Testis (tissue), 3 donors: ENCODE measurements around the gene PROSER2. TPM values are rescaled to one million over a fixed set of nuclear protein-coding genes. Genes with fewer than 3 reads are reported as not detected.
A peak's percentile ranks its signal among the peaks of the same experiment; 100 is the strongest.

Source experiments
- DNase-seq: peaks from one replicate; pipeline ENCODE4 v3.0.0-alpha.2; 2019
- H3K27ac ChIP-seq, 2 donors: fragments of 200-600 bp; sonication (generic); one replicate each; pipeline ENCODE4 v1.5.1; 2019
- H3K27me3 ChIP-seq: fragments of 200-600 bp; sonication (generic); one replicate; pipeline ENCODE4 v1.5.1; 2019
- H3K36me3 ChIP-seq: fragments of 200-600 bp; sonication (generic); one replicate; pipeline ENCODE4 v1.5.1; 2017; ENCODE audit warnings: low read depth; ENCODE audit errors: missing control alignments
- H3K4me1 ChIP-seq: fragments of 200-600 bp; sonication (generic); one replicate; pipeline ENCODE4 v1.5.1; 2019
- H3K4me3 ChIP-seq, 2 donors: fragments of 200-600 bp; sonication (generic); one replicate each; pipeline ENCODE4 v1.5.1; 2017 to 2019
- H3K9me3 ChIP-seq: fragments of 200-600 bp; sonication (generic); one replicate; pipeline ENCODE4 v1.5.1; 2017
- POLR2A ChIP-seq: fragments of 450-650 bp; IDR thresholded peaks from one replicate; pipeline ENCODE4 v1.6.1; 2017; ENCODE audit warnings: antibody characterized with exemption, mild to moderate bottlenecking, moderate library complexity
- WGBS, 2 donors: methylation state at CpG; one replicate each; pipeline ENCODE4 v1.1.5; 2018; 5-methylcytosine and 5-hydroxymethylcytosine counted together
- intact Hi-C: fragments of 100-400 bp; cut with DNase I; formaldehyde crosslinking; loops from one replicate; pipeline ENCODE4 v1.15.1; 2023; ENCODE audit warnings: low total_unique reads
- polyA plus RNA-seq: library from polyadenylated mRNA; stranded (reverse); fragments of 350-450 nt; fragmentation: Illumina TruSeq; extraction: RNeasy Lipid Tissue Mini Kit (QIAGEN cat#74804); gene quantifications from one replicate; pipeline ENCODE4 v1.2.3, GENCODE V29; 2014; ENCODE audit warnings: low read depth, low replicate concordance; ENCODE audit not compliant: insufficient read depth
- total RNA-seq, 2 donors: library from RNA; depleted of rRNA; stranded (reverse); fragments of >200 nt; gene quantifications; one replicate each; pipeline ENCODE4 v1.2.3, GENCODE V29; 2016
- TF ChIP-seq, protein P1 (sequence below), 3 experiments: fragments of 450-650 bp in 2 of 3; fragments of 200-600 bp in 1 of 3; sonication (generic) in 1 of 3; IDR thresholded peaks; one replicate each; pipeline ENCODE4 v1.5.1; 2016 to 2019; ENCODE audit warnings: antibody characterized with exemption in 3 of 3, mild to moderate bottlenecking in 2 of 3, moderate library complexity in 1 of 3

PROSER2 gene
- total and polyA plus RNA-seq, 3 donors from 2014 or later, result 7.8 to 21.4 (median 15.6) TPM

DNA sequence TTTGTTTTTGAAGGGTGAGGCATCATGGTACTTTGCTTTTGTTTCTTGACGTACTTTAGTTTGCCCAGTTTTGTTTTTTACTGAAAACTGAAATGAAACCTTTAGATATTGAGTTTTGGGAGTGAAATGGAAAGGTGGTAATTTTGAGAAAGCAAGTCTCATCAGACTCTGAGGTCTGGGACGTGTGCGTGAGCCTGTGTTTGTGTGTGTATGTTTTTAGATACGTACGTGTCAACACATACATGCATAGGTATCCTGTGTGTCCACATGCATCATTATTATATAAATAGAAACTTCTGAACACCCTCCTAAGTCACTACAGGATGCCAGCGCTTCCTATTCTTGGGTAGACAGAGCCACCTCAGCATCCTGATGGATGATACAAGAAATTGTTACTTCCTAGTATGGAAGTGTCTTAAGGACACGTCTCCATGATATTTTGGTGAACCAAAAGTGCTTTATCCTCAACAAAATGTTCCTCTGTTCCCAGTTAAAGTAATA, 47.8 kb downstream of the PROSER2 start:
- Histone ChIP-seq H3K27ac (no peak overlapping the region), H3K27me3 (no peaks in the 10 kb centered on the region), H3K4me3 (no peak overlapping the region), H3K4me1 (peaks cover 17% of the 10 kb centered on the region), H3K9me3 (no peaks in the 10 kb centered on the region), H3K36me3 (no peaks in the 10 kb centered on the region)
- TF ChIP-seq, protein P1, sequence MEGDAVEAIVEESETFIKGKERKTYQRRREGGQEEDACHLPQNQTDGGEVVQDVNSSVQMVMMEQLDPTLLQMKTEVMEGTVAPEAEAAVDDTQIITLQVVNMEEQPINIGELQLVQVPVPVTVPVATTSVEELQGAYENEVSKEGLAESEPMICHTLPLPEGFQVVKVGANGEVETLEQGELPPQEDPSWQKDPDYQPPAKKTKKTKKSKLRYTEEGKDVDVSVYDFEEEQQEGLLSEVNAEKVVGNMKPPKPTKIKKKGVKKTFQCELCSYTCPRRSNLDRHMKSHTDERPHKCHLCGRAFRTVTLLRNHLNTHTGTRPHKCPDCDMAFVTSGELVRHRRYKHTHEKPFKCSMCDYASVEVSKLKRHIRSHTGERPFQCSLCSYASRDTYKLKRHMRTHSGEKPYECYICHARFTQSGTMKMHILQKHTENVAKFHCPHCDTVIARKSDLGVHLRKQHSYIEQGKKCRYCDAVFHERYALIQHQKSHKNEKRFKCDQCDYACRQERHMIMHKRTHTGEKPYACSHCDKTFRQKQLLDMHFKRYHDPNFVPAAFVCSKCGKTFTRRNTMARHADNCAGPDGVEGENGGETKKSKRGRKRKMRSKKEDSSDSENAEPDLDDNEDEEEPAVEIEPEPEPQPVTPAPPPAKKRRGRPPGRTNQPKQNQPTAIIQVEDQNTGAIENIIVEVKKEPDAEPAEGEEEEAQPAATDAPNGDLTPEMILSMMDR (IDR thresholded peaks at IDR 0.05), result no peak
- no peak for TF ChIP-seq POLR2A
- WGBS, 2 donors, result 53 to 64% methylated on average over 7 of the region's 7 CpGs
- intact Hi-C loops, result no loop called here
- no peak for DNase-seq

DNA sequence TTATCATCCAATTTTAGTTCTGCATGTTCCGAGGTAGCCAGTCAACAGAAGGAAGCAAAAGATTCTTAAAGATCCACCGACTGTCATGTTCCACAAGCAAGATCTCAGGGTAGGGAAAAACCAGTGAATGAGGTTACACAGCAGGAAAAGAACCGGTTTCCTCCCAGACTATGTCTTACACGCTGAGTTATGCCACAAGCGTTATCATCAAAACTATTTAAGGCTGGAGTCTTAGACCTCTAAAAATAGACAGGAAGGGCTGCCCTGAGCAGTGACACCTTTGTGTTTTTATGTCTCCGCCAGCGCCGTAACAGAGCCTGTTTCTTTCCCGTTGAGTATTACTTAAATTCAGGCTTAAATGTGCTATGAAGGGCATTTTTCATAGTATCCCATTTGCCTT, 48.3 kb downstream of the PROSER2 start:
- H3K36me3 ChIP-seq, result no peaks in the 10 kb centered on the region
- intact Hi-C loops, result no loop called here
- WGBS, 2 donors, result 34 to 45% methylated on average over 9 of the region's 9 CpGs
- DNase-seq, result no peak
- H3K9me3 ChIP-seq, result no peaks in the 10 kb centered on the region
- no peak overlapping the region for H3K27ac ChIP-seq
- no peak overlapping the region for H3K4me3 ChIP-seq
- TF ChIP-seq POLR2A, result no peak
- TF ChIP-seq, protein P1 (IDR thresholded peaks at IDR 0.05), result no peak
- H3K4me1 ChIP-seq, result peaks cover 19% of the 10 kb centered on the region
- H3K27me3 ChIP-seq, result no peaks in the 10 kb centered on the region

DNA sequence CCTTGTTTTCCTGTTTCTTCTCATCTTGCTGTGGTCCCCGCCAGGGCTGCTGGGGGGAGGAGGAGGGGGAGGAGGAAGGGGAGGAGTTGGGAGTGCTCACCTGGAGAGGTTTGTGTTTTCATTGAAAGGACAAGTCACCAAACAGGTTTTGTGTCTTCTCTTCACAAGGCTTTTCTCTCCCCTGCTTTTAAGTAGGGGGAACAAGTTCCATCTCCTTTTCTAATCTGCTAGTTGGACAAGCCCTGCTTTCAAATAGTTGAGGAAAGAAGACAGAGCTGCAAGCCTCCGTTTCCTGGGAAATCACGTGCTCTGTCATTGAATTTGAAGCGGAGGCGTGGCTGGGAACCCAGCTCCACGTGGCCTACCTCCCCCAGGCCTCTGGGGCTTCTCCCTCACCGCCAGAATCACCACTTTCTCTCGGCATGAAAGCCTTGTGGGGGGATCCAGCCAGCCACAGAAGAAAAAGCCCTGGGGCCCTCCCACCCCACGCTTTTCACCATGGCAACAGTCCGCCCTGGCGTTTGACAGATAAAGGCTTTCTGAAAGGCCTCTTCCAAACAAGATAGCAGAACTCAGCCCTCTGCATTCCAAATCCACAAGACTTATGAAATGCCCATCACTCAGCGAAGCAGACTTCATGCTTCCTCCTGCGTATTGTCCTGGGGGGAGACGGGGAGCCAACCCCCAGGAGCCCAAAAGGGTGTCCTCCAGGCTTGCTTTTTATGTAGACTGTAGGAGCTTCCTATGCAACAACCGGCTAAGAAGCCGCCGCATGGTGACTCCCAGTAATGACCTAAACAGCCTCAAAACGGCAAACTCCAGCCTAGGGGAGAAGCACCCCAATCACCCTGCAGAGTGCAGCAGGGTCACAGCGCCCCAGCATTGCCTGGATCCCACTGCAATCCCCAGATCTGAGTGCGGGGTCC, 51.7 kb downstream of the PROSER2 start:
- DNase-seq, result peak; percentile 76
- H3K4me3 ChIP-seq, result no peak overlapping the region
- 43 to 54% methylated on average over 19 to 20 of the region's 20 CpGs for WGBS, 2 donors
- no peaks in the 10 kb centered on the region for H3K36me3 ChIP-seq
- TF ChIP-seq POLR2A, result no peak
- TF ChIP-seq, protein P1 (IDR thresholded peaks at IDR 0.05), result no peak
- no peaks in the 10 kb centered on the region for H3K9me3 ChIP-seq
- H3K27me3 ChIP-seq, result no peaks in the 10 kb centered on the region
- intact Hi-C loops, result no loop called here
- no peak overlapping the region for H3K27ac ChIP-seq
- H3K4me1 ChIP-seq, result peaks cover 19% of the 10 kb centered on the region

DNA sequence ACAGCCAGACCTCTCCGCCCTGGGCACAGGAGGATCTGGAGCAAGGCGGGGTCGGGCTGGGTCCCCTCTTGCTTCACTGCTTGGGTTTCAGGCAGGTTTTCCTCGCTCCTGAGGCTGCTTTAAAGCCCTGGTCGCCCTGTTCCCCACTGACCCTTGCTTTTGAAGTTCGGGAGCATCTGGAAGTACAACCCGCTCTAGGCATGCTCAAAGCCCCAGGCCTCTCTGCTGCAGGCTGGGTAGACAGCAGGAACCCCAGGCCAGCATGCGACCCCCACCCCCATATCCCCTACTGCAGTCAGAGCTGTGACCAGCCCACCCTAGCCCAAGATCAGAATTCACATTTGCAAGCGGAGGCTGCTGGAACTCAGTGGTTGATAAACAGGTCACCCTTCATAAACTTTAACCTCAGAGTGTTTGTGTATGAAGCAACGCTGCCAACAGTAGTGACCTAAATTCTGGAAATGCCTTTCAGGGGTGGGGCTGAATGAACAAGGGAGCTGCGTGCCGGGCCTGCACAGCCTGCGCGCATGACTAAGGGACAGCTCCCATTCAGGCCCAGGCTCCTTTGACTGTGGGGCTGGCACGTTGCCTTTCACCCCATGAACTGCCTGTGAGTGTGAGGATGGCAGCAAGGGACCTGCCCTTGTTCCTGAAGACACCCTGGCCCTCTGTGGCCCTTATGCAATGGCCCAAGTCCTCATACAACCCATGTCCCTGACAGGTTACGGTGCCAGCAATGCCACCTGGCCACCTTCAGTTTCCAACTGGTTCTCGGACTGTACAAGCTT, 52.5 kb downstream of the PROSER2 start:
- TF ChIP-seq, protein P1 (IDR thresholded peaks at IDR 0.05), result no peak
- no peak for TF ChIP-seq POLR2A
- H3K4me1 ChIP-seq, result peaks cover 19% of the 10 kb centered on the region

More for the DNA sequence above, 52.5 kb downstream of the PROSER2 start:
- WGBS, 2 donors, result 39 to 50% methylated on average over 10 to 17 of the region's 17 CpGs
- Histone ChIP-seq H3K4me3 (no peak overlapping the region), H3K27me3 (no peaks in the 10 kb centered on the region), H3K36me3 (no peaks in the 10 kb centered on the region), H3K27ac (peak overlapping the region in 1 of 2 donors; percentile 34), H3K9me3 (no peaks in the 10 kb centered on the region)
- peak; percentile 78 for DNase-seq
- intact Hi-C loops, result no loop called here
